Mesothelial cell of epicardium (in vitro differentiated cells): Measurements from ENCODE around the gene SLC1A6. TPM values are rescaled to one million over a fixed set of nuclear protein-coding genes. Genes with fewer than 3 reads are reported as not detected.

ENCODE experiments used
- DNase-seq, 2 experiments: peaks; one replicate each; pipeline ENCODE4 v3.0.0; 2021; ENCODE audit warnings: low spot score in 2 of 2; ENCODE audit not compliant: unreplicated experiment in 2 of 2
- H3K27ac Mint-ChIP-seq: 2 replicates; pipeline ENCODE4 v1.8.0; 2021; ENCODE audit warnings: mixed read lengths
- H3K27me3 Mint-ChIP-seq: 2 replicates; pipeline ENCODE4 v1.8.0; 2021; ENCODE audit warnings: low read depth, mixed read lengths
- H3K36me3 Mint-ChIP-seq: 2 replicates; pipeline ENCODE4 v1.8.0; 2021; ENCODE audit warnings: mixed read lengths
- H3K4me1 Mint-ChIP-seq: 2 replicates; pipeline ENCODE4 v1.8.0; 2021; ENCODE audit warnings: mixed read lengths
- H3K4me3 Mint-ChIP-seq: 2 replicates; pipeline ENCODE4 v1.8.0; 2021; ENCODE audit warnings: mild to moderate bottlenecking, moderate library complexity, mixed read lengths
- H3K9me3 Mint-ChIP-seq: 2 replicates; pipeline ENCODE4 v1.8.0; 2021; ENCODE audit warnings: mixed read lengths
- CTCF ChIP-seq: fragments of 200-600 bp; sonication (generic); IDR thresholded peaks from one replicate; pipeline ENCODE4 v1.5.0; 2021; ENCODE audit warnings: antibody characterized with exemption; ENCODE audit not compliant: unreplicated experiment
- total RNA-seq: library from RNA; stranded (reverse); gene quantifications from 3 replicates; pipeline ENCODE4 v1.2.1, GENCODE V29; 2021

The SLC1A6 gene
- total RNA-seq, 1 donor from 2014 or later = 0.42 TPM

GRCh38 chr19:15015946-15016542 lies 36.4 kb upstream of the SLC1A6 start:
- H3K4me3 Mint-ChIP-seq = no peak overlapping the region
- H3K27me3 Mint-ChIP-seq = peaks cover 14% of the 10 kb centered on the region
- DNase-seq = no peak
- peaks cover 2% of the 10 kb centered on the region for H3K36me3 Mint-ChIP-seq
- peaks cover 36% of the 10 kb centered on the region for H3K9me3 Mint-ChIP-seq
- H3K4me1 Mint-ChIP-seq = no peaks in the 10 kb centered on the region
- no peak for TF ChIP-seq CTCF
- H3K27ac Mint-ChIP-seq = no peak overlapping the region

- no peak overlapping the region for H3K4me3 Mint-ChIP-seq
- H3K4me1 Mint-ChIP-seq = no peaks in the 10 kb centered on the region
- H3K9me3 Mint-ChIP-seq = peaks cover 36% of the 10 kb centered on the region
- H3K27ac Mint-ChIP-seq = no peak overlapping the region
- peaks cover 23% of the 10 kb centered on the region for H3K27me3 Mint-ChIP-seq
- no peak for TF ChIP-seq CTCF
- DNase-seq = no peak
- H3K36me3 Mint-ChIP-seq = peaks cover 2% of the 10 kb centered on the region
Measured at GRCh38 chr19:15014579-15014978, 34.9 kb upstream of the SLC1A6 start.

- Mint-ChIP-seq H3K27ac (no peak overlapping the region), H3K27me3 (peaks cover 23% of the 10 kb centered on the region), H3K9me3 (peaks cover 39% of the 10 kb centered on the region), H3K36me3 (no peaks in the 10 kb centered on the region), H3K4me1 (no peaks in the 10 kb centered on the region), H3K4me3 (no peak overlapping the region)
- no peak for TF ChIP-seq CTCF
- no peak for DNase-seq
Measured at GRCh38 chr19:15010501-15011300, 31.0 kb upstream of the SLC1A6 start.

- no peak overlapping the region for H3K27ac Mint-ChIP-seq
- H3K4me3 Mint-ChIP-seq = no peak overlapping the region
- peaks cover 35% of the 10 kb centered on the region for H3K9me3 Mint-ChIP-seq
- H3K27me3 Mint-ChIP-seq = peaks cover 22% of the 10 kb centered on the region
- TF ChIP-seq CTCF = no peak
- no peaks in the 10 kb centered on the region for H3K36me3 Mint-ChIP-seq
- no peaks in the 10 kb centered on the region for H3K4me1 Mint-ChIP-seq
- no peak for DNase-seq
Measured at GRCh38 chr19:15008308-15008707, 28.6 kb upstream of the SLC1A6 start.

GRCh38 chr19:14997981-14998380 lies 18.3 kb upstream of the SLC1A6 start:
- H3K9me3 Mint-ChIP-seq = peaks cover 68% of the 10 kb centered on the region
- no peak for TF ChIP-seq CTCF
- H3K4me1 Mint-ChIP-seq = no peaks in the 10 kb centered on the region
- no peak overlapping the region for H3K4me3 Mint-ChIP-seq
- H3K27me3 Mint-ChIP-seq = no peaks in the 10 kb centered on the region
- no peak for DNase-seq
- no peak overlapping the region for H3K27ac Mint-ChIP-seq
- no peaks in the 10 kb centered on the region for H3K36me3 Mint-ChIP-seq
